HepG2 (cell line): ENCODE measurements around the gene CDH8.

Experiments
- HDAC2 ChIP-seq: sonication (generic); formaldehyde crosslinking; IDR thresholded peaks from 2 replicates; pipeline ENCODE4 v1.4.0; 2020; ENCODE audit warnings: missing genetic modification reagents
- TBP ChIP-seq: sonication (generic); formaldehyde crosslinking; IDR thresholded peaks from 2 replicates; pipeline ENCODE4 v1.5.0; 2020; ENCODE audit warnings: missing genetic modification reagents
- ZNF274 ChIP-seq: sonication (generic); formaldehyde crosslinking; IDR thresholded peaks from 2 replicates; pipeline ENCODE4 v1.5.1; 2020; ENCODE audit warnings: mild to moderate bottlenecking, missing genetic modification reagents

DNA sequence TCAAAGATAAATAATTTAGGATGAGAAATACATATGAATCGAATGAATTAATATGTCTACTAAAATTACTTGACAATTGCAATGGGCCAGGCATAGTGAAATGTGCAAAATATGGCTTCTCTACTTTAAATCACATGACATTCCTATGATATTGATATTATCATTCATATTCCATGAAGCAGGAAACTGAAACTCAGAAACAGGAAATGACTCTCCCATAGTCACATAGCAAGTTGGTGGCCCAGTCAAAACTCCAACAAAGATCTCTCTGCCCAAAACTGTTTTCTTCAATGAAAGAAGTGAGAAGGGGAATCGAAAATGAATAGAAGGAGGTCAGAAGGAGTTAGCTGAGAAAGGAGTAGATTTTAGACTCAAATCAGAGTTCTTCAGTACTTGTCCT, 272.2 kb downstream of the CDH8 start:
- TF ChIP-seq HDAC2 (no peak), ZNF274 (CRISPR knock-in tag) (no peak), TBP (CRISPR knock-in tag) (no peak)
